CD4-positive, CD25-positive, alpha-beta regulatory T cell (primary cell): Measurements from ENCODE around the gene PTPRR. TPM values are rescaled to one million over a fixed set of nuclear protein-coding genes. Genes with fewer than 3 reads are reported as not detected.
A peak's percentile ranks its signal among the peaks of the same experiment; 100 is the strongest.

Experiments used
- ATAC-seq, 2 donors: fragments of 150-1000 bp; cut with Tn5 transposase; one replicate each; pipeline ENCODE4 v1.10.0; 2021; ENCODE audit warnings: low read depth in 2 of 2, moderate number of reproducible peaks in 2 of 2, moderate library complexity in 1 of 2
- DNase-seq, 3 donors: peaks; one replicate each; pipeline versions ENCODE4 v3.0.0 to v3.0.0-alpha.2; 2012 to 2022; ENCODE audit warnings: mixed read lengths in 1 of 3
- H3K27ac ChIP-seq: one replicate; pipeline ENCODE4 v1.7.0; 2013; ENCODE audit warnings: mild to moderate bottlenecking, low read length; ENCODE audit not compliant: insufficient read depth, poor library complexity, severe bottlenecking
- H3K27me3 ChIP-seq: one replicate; pipeline ENCODE4 v1.7.0; 2013; ENCODE audit warnings: low read length; ENCODE audit not compliant: control insufficient read depth, insufficient read depth
- H3K36me3 ChIP-seq: one replicate; pipeline ENCODE4 v1.7.0; 2013; ENCODE audit warnings: mild to moderate bottlenecking, low read length, moderate library complexity; ENCODE audit not compliant: control insufficient read depth, insufficient read depth
- H3K4me1 ChIP-seq: 2 replicates; pipeline ENCODE4 v1.7.0; 2013; ENCODE audit warnings: mild to moderate bottlenecking, low read length; ENCODE audit not compliant: insufficient read depth, control insufficient read depth, poor library complexity, severe bottlenecking
- H3K4me3 ChIP-seq: one replicate; pipeline ENCODE4 v1.7.0; 2013; ENCODE audit warnings: low read depth, mild to moderate bottlenecking, low read length, moderate library complexity
- H3K9me3 ChIP-seq, 2 experiments: 1 replicate in 1 of 2; 2 replicates in 1 of 2; pipeline ENCODE4 v1.7.0; 2013; ENCODE audit warnings: low read length in 2 of 2, mild to moderate bottlenecking in 1 of 2, moderate library complexity in 1 of 2; ENCODE audit not compliant: control insufficient read depth in 2 of 2
- H3K27ac Mint-ChIP-seq, 3 donors: one replicate each; pipeline ENCODE4 v1.8.0; 2020 to 2022; ENCODE audit warnings: mild to moderate bottlenecking in 3 of 3, mixed read lengths in 3 of 3, moderate library complexity in 2 of 3
- H3K27me3 Mint-ChIP-seq: one replicate; pipeline ENCODE4 v1.8.0; 2022; ENCODE audit warnings: mild to moderate bottlenecking, mixed read lengths
- H3K36me3 Mint-ChIP-seq: one replicate; pipeline ENCODE4 v1.8.0; 2020; ENCODE audit warnings: mixed read lengths
- H3K4me1 Mint-ChIP-seq, 4 donors: one replicate each; pipeline ENCODE4 v1.8.0; 2020 to 2022; ENCODE audit warnings: mixed read lengths in 4 of 4, mild to moderate bottlenecking in 1 of 4
- H3K4me3 Mint-ChIP-seq, 4 donors: one replicate each; pipeline ENCODE4 v1.8.0; 2020 to 2022; ENCODE audit warnings: mild to moderate bottlenecking in 4 of 4, mixed read lengths in 4 of 4, moderate library complexity in 3 of 4
- H3K9me3 Mint-ChIP-seq, 7 donors: one replicate each; pipeline ENCODE4 v1.8.0; 2020 to 2022; ENCODE audit warnings: mixed read lengths in 7 of 7, mild to moderate bottlenecking in 3 of 7, moderate library complexity in 2 of 7
- polyA plus RNA-seq, 4 donors: library from polyadenylated mRNA; unstranded; fragments of 300-500 nt; fragmentation: Illumina TruSeq; gene quantifications; one replicate each; pipeline ENCODE4 v1.2.3, GENCODE V29; 2021
- total RNA-seq: library from RNA; stranded (reverse); gene quantifications from one replicate; pipeline ENCODE4 v1.2.3, GENCODE V29; 2022

PTPRR gene
- total and polyA plus RNA-seq, 5 donors from 2014 or later, result not detected

DNA sequence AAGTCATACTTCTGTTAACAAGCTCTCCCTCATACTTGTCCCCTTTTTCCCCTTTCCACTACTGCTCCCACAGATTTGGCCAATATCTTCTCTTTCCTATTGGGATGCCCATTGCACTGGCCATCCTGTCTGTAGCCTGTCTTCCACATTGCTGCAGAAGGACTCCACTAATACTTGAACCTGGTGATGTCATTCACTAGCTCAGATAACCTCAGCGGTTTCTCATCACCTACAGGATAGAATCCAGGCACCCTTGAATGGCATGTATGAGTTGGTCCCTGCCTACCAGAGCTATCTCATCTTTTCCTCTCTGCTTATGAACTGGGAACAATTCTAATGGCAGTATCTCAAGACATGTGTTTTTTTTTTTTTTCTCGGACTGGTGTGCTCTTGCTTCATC is 84.6 kb downstream of the PTPRR start:
- H3K36me3 Mint-ChIP-seq, result no peaks in the 10 kb centered on the region
- no peaks in the 10 kb centered on the region for H3K4me1 Mint-ChIP-seq
- Histone ChIP-seq H3K9me3 (no peaks in the 10 kb centered on the region), H3K27ac (no peak overlapping the region), H3K4me1 (no peaks in the 10 kb centered on the region), H3K36me3 (no peaks in the 10 kb centered on the region), H3K4me3 (no peak overlapping the region), H3K27me3 (no peaks in the 10 kb centered on the region)
- no peak overlapping the region for H3K4me3 Mint-ChIP-seq
- H3K27ac Mint-ChIP-seq, result no peak overlapping the region
- peaks cover 5% of the 10 kb centered on the region for H3K27me3 Mint-ChIP-seq
- no peak for DNase-seq
- no peak for ATAC-seq
- peaks cover 0 to 2% (median 1%) of the 10 kb centered on the region in 7 donors for H3K9me3 Mint-ChIP-seq

DNA sequence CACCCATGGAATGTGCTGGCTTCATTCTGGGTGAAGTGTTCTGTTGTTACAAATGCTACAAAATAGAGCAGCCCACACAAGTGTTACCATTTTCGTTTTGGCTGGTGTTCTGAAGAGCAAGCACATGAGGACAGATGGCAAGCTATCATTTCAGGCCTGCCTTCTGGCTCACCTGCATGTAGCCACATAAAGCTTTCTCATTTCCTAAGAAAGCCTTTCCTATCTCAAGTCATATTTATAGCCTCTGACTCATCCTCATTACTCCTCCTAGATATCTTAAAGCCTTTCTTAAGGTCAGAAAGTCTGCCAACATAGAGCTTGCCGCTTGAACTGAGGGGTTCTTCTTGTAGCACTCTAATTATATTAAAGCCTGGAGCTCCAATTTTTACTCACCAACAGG is 89.0 kb downstream of the PTPRR start:
- H3K4me3 Mint-ChIP-seq, result no peak overlapping the region
- ATAC-seq (no peak), DNase-seq (no peak)
- no peaks in the 10 kb centered on the region for H3K27me3 ChIP-seq
- peaks cover 0 to 2% (median 0%) of the 10 kb centered on the region in 7 donors for H3K9me3 Mint-ChIP-seq
- no peaks in the 10 kb centered on the region for H3K36me3 ChIP-seq
- H3K4me1 ChIP-seq, result no peaks in the 10 kb centered on the region
- H3K4me3 ChIP-seq, result no peak overlapping the region
- no peaks in the 10 kb centered on the region for H3K36me3 Mint-ChIP-seq
- no peak overlapping the region for H3K27ac Mint-ChIP-seq
- H3K9me3 ChIP-seq, result no peaks in the 10 kb centered on the region
- no peaks in the 10 kb centered on the region for H3K4me1 Mint-ChIP-seq
- no peaks in the 10 kb centered on the region for H3K27me3 Mint-ChIP-seq
- H3K27ac ChIP-seq, result no peak overlapping the region

DNA sequence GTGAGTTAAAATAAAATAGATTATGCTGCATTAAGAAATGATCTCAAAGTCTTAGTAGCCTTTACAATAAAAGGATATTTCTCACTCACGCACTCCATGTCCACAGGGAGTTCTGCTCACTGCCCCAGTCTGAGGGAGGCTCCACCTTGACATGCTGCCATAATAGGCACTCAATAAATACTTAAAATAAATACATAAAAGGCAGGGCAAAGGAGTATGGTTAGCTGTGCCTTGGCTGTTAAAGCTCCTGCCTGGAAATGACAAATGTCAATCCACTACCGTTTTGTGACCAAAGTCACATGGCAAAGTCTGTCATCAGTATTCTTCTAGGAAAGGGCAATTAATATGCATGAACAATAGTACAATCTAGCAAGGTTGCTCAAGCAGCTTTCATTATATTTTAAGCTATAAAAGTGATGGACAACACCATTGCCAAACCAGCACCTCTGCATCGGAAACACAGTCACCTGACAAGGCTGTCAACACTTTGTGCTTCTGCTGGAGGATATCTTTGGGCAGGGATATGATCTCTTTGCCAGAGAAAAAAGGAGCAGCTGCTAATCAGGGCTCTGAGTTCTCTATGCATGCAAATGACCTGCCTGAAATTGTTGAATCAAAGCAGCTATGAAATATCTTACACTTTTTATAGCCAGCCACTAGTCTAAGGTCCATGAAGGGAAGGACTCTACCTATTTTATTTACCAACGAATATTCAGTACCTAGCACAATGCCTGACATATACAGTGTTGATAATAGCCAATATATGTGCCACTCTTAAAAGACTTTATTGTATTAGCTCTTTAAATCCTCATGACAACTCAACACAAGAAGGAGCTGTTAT is 90.1 kb downstream of the PTPRR start:
- no peaks in the 10 kb centered on the region for H3K4me1 Mint-ChIP-seq
- no peaks in the 10 kb centered on the region for H3K36me3 Mint-ChIP-seq
- no peak overlapping the region for H3K27ac ChIP-seq
- DNase-seq (no peak), ATAC-seq (no peak)
- peaks cover 0 to 2% (median 0%) of the 10 kb centered on the region in 7 donors for H3K9me3 Mint-ChIP-seq
- no peaks in the 10 kb centered on the region for H3K27me3 Mint-ChIP-seq
- H3K27me3 ChIP-seq, result no peaks in the 10 kb centered on the region
- no peak overlapping the region for H3K27ac Mint-ChIP-seq
- H3K4me3 ChIP-seq, result no peak overlapping the region
- no peaks in the 10 kb centered on the region for H3K9me3 ChIP-seq
- no peaks in the 10 kb centered on the region for H3K36me3 ChIP-seq
- no peaks in the 10 kb centered on the region for H3K4me1 ChIP-seq
- no peak overlapping the region for H3K4me3 Mint-ChIP-seq

DNA sequence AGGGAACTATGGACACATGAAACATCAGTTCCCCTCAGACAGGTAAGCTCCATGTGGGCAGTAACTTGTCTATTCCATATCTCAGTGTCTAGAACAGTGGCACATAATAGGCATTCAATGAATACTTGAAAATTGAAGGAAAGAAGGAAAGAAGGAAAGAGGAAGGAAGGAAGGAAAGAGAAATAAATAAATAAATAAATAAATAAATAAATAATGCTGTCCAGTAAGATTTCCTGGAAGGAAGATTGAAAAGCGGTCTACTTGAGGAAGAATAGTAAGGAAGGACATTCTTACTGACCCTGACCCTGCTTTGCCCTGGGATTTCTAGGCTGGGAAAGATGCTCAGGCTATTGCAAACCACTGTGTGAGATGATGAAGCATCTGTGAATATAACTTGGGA is 91.5 kb downstream of the PTPRR start:
- Histone ChIP-seq H3K27ac (no peak overlapping the region), H3K9me3 (no peaks in the 10 kb centered on the region), H3K4me3 (no peak overlapping the region), H3K36me3 (no peaks in the 10 kb centered on the region), H3K27me3 (no peaks in the 10 kb centered on the region), H3K4me1 (no peaks in the 10 kb centered on the region)
- ATAC-seq (no peak), DNase-seq (no peak)
- Mint-ChIP-seq H3K4me3 (peak overlapping the region in 1 of 4 donors; percentile 63), H3K27me3 (no peaks in the 10 kb centered on the region), H3K9me3 (peaks cover 0 to 2% (median 0%) of the 10 kb centered on the region in 7 donors), H3K27ac (no peak overlapping the region), H3K4me1 (no peaks in the 10 kb centered on the region), H3K36me3 (no peaks in the 10 kb centered on the region)

DNA sequence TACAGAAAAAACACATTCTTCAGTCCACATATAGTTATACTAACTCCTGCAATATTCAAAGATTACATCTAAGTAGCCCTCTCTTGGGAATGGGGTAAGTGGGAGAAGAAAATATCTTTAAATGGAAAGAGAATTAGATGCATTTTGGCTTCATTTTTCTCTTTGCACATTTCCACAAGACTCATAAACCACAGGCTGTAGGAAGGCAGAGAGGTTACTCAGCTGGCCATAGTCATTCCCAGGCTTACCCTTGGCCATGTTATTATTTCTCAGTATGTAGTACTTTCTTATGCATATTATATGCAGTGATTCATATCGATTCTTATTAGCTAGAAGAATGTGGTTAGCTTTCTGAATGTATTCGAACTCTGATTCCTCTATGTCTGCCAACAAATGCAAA is 92.2 kb downstream of the PTPRR start:
- no peak overlapping the region for H3K4me3 ChIP-seq
- H3K36me3 Mint-ChIP-seq, result no peaks in the 10 kb centered on the region
- no peaks in the 10 kb centered on the region for H3K4me1 ChIP-seq
- DNase-seq (no peak), ATAC-seq (no peak)
- H3K27me3 Mint-ChIP-seq, result no peaks in the 10 kb centered on the region
- H3K9me3 ChIP-seq, result no peaks in the 10 kb centered on the region
- H3K36me3 ChIP-seq, result no peaks in the 10 kb centered on the region
- peaks cover 0 to 2% (median 0%) of the 10 kb centered on the region in 7 donors for H3K9me3 Mint-ChIP-seq
- no peaks in the 10 kb centered on the region for H3K27me3 ChIP-seq
- no peak overlapping the region for H3K27ac Mint-ChIP-seq
- no peak overlapping the region for H3K4me3 Mint-ChIP-seq
- H3K4me1 Mint-ChIP-seq, result no peaks in the 10 kb centered on the region
- H3K27ac ChIP-seq, result no peak overlapping the region

DNA sequence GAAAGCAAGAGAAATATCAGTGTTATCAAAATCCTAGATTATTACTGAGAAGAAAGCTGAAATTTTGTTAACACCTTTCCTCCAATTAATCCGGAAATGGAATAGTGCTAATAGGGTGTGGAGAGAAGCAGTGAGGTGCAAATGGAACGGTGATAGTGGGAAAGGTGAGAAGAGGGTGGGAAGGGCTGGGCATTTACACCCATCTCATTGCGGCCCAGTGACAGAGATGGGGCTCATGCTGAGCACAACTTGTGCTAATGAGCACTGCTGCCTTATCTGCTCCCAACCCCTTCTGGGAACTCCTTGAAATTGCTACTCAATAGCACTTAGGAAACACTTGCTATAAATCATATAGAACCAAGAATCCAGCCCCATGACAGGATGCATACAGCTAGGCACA is 94.4 kb downstream of the PTPRR start:
- H3K4me1 ChIP-seq, result no peaks in the 10 kb centered on the region

DNA sequence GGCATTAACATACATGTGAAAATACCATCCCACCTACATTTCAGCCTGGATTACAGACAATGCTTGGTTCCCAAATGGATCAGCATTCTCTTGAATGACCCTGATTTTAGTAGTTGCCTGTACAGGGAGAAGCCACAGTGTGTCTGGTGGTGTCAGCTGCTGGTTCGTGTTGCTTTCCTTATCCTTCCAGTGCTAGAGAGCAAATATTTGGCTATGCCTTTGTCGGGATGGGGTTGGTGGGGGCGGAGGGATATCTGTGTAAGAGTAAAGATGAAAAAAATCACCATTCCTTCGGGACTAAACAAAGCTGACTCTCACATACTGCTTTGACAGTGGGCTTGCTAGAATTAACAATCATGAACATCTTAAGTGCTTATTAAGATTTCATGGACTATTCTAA is 96.0 kb downstream of the PTPRR start:
- Histone ChIP-seq H3K27ac (no peak overlapping the region), H3K9me3 (no peaks in the 10 kb centered on the region), H3K36me3 (no peaks in the 10 kb centered on the region), H3K4me3 (no peak overlapping the region), H3K27me3 (no peaks in the 10 kb centered on the region), H3K4me1 (no peaks in the 10 kb centered on the region)
- Mint-ChIP-seq H3K36me3 (no peaks in the 10 kb centered on the region), H3K27me3 (no peaks in the 10 kb centered on the region), H3K4me3 (no peak overlapping the region), H3K9me3 (peaks cover 0 to 1% (median 0%) of the 10 kb centered on the region in 7 donors), H3K27ac (no peak overlapping the region), H3K4me1 (no peaks in the 10 kb centered on the region)
- ATAC-seq (no peak), DNase-seq (no peak)

More for the DNA sequence above, 94.4 kb downstream of the PTPRR start:
- no peak overlapping the region for H3K4me3 Mint-ChIP-seq
- H3K36me3 Mint-ChIP-seq, result no peaks in the 10 kb centered on the region
- no peaks in the 10 kb centered on the region for H3K4me1 Mint-ChIP-seq
- Histone ChIP-seq H3K27ac (no peak overlapping the region), H3K27me3 (no peaks in the 10 kb centered on the region), H3K9me3 (no peaks in the 10 kb centered on the region), H3K4me3 (no peak overlapping the region), H3K36me3 (no peaks in the 10 kb centered on the region)
- no peaks in the 10 kb centered on the region for H3K27me3 Mint-ChIP-seq
- ATAC-seq (no peak), DNase-seq (no peak)
- H3K9me3 Mint-ChIP-seq, result no peaks in the 10 kb centered on the region
- H3K27ac Mint-ChIP-seq, result no peak overlapping the region
